ENCODE measurements around the gene PLXNA2. TPM values are rescaled to one million over a fixed set of nuclear protein-coding genes. Genes with fewer than 3 reads are reported as not detected.

PLXNA2 gene
- total RNA-seq, 1 donor from 2014 or later: 9.3 TPM

- peak; percentile 72 for DNase-seq (ENCODE audit: low spot score)
- peak; percentile 67 for ATAC-seq
Observed at GRCh38 chr1:208207388-208208131, 36.6 kb downstream of the PLXNA2 start.

- DNase-seq (ENCODE audit: low spot score) (no peak), ATAC-seq (no peak)
Observed at GRCh38 chr1:208206092-208206698, 38.0 kb downstream of the PLXNA2 start.

GRCh38 chr1:208205216-208206013 lies 38.8 kb downstream of the PLXNA2 start:
- ATAC-seq (no peak), DNase-seq (ENCODE audit: low spot score) (no peak)

GRCh38 chr1:208204779-208205178 lies 39.4 kb downstream of the PLXNA2 start:
- DNase-seq (ENCODE audit: low spot score): no peak
- ATAC-seq: no peak

- ATAC-seq: peak; percentile 7
- no peak for DNase-seq (ENCODE audit: low spot score)
Observed at GRCh38 chr1:208203848-208204609, 40.2 kb downstream of the PLXNA2 start.

- peak; percentile 77 for ATAC-seq
- DNase-seq (ENCODE audit: low spot score): peak; percentile 58
Observed at GRCh38 chr1:208203127-208203847, 40.9 kb downstream of the PLXNA2 start.

GRCh38 chr1:208202333-208202995 lies 41.7 kb downstream of the PLXNA2 start:
- DNase-seq (ENCODE audit: low spot score) (no peak), ATAC-seq (no peak)

GRCh38 chr1:208201229-208201628 lies 43.0 kb downstream of the PLXNA2 start:
- ATAC-seq (peak; percentile 33), DNase-seq (ENCODE audit: low spot score) (no peak)

GRCh38 chr1:208200116-208200515 lies 44.1 kb downstream of the PLXNA2 start:
- no peak for ATAC-seq

GRCh38 chr1:208198236-208198635 lies 45.9 kb downstream of the PLXNA2 start:
- no peak for DNase-seq (ENCODE audit: low spot score)
- ATAC-seq: no peak

More at GRCh38 chr1:208200116-208200515, 44.1 kb downstream of the PLXNA2 start:
- no peak for DNase-seq (ENCODE audit: low spot score)

GRCh38 chr1:208194944-208195343 lies 49.2 kb downstream of the PLXNA2 start:
- DNase-seq (ENCODE audit: low spot score) (no peak), ATAC-seq (no peak)

- ATAC-seq (peak; percentile 92), DNase-seq (ENCODE audit: low spot score) (peak; percentile 67)
Observed at GRCh38 chr1:208192995-208193394, 51.2 kb downstream of the PLXNA2 start.

- DNase-seq (ENCODE audit: low spot score) (no peak), ATAC-seq (peak; percentile 19)
Observed at GRCh38 chr1:208190784-208191183, 53.4 kb downstream of the PLXNA2 start.

- no peak for ATAC-seq
- DNase-seq (ENCODE audit: low spot score): no peak
Observed at GRCh38 chr1:208189716-208190115, 54.5 kb downstream of the PLXNA2 start.

GRCh38 chr1:208189183-208189582 lies 55.0 kb downstream of the PLXNA2 start:
- DNase-seq (ENCODE audit: low spot score): no peak
- ATAC-seq: no peak

GRCh38 chr1:208188607-208189006 lies 55.6 kb downstream of the PLXNA2 start:
- ATAC-seq (no peak), DNase-seq (ENCODE audit: low spot score) (no peak)

GRCh38 chr1:208187499-208188041 lies 56.6 kb downstream of the PLXNA2 start:
- ATAC-seq (no peak), DNase-seq (ENCODE audit: low spot score) (no peak)

GRCh38 chr1:208185801-208186231 lies 58.4 kb downstream of the PLXNA2 start:
- no peak for DNase-seq (ENCODE audit: low spot score)
- no peak for ATAC-seq

- DNase-seq (ENCODE audit: low spot score) (no peak), ATAC-seq (no peak)
Observed at GRCh38 chr1:208184966-208185654, 59.1 kb downstream of the PLXNA2 start.

Measured in left lobe of liver (tissue), 2 donors.